Measurements from ENCODE around the gene DDAH2.
"Not testable (repeated sequence)": the region's sequence is repeated elsewhere in the genome, so short reads cannot be mapped to it uniquely, and the experiment has no call there.

The DDAH2 gene

GRCh38 chr6:31711233-31711632 is 17.9 kb downstream of the DDAH2 start:
- DNase-seq = no peak

GRCh38 chr6:31710523-31711219 is 18.4 kb downstream of the DDAH2 start:
- no peak for DNase-seq

- DNase-seq = not testable (repeated sequence)
Observed at GRCh38 chr6:31709157-31709556, 19.9 kb downstream of the DDAH2 start.

- DNase-seq = no peak
Observed at GRCh38 chr6:31708224-31708623, 20.9 kb downstream of the DDAH2 start.

GRCh38 chr6:31707701-31708100 is 21.4 kb downstream of the DDAH2 start:
- no peak for DNase-seq

GRCh38 chr6:31706599-31706998 is 22.5 kb downstream of the DDAH2 start, which contains the start of gene LY6G6F:
Gene LY6G6F (plus strand): TSS chr6:31706866. CDS start chr6:31706907, 41 bp downstream.
- DNase-seq = no peak

GRCh38 chr6:31705931-31706330 is 23.2 kb downstream of the DDAH2 start:
- DNase-seq = no peak

GRCh38 chr6:31702819-31703716 is 26.0 kb downstream of the DDAH2 start, which contains the start of gene ABHD16A:
Gene ABHD16A (minus strand): TSS chr6:31703324. CDS start chr6:31703281, 43 bp downstream.
- DNase-seq = peak; percentile 98

- DNase-seq = peak; percentile 48
Observed at GRCh38 chr6:31702405-31702818, 26.7 kb downstream of the DDAH2 start.

GRCh38 chr6:31701666-31702404 is 27.3 kb downstream of the DDAH2 start:
- no peak for DNase-seq

GRCh38 chr6:31700740-31701401 is 28.2 kb downstream of the DDAH2 start:
- no peak for DNase-seq

GRCh38 chr6:31697555-31697954 is 31.5 kb downstream of the DDAH2 start:
- DNase-seq = no peak

- no peak for DNase-seq
Observed at GRCh38 chr6:31693535-31693934, 35.6 kb downstream of the DDAH2 start.

GRCh38 chr6:31692886-31693285 is 36.2 kb downstream of the DDAH2 start:
- DNase-seq = no peak

- DNase-seq = no peak
Observed at GRCh38 chr6:31692353-31692752, 36.7 kb downstream of the DDAH2 start.

GRCh38 chr6:31691564-31692108 is 37.5 kb downstream of the DDAH2 start:
- DNase-seq = no peak

- DNase-seq = no peak
Observed at GRCh38 chr6:31691078-31691463, 38.0 kb downstream of the DDAH2 start.

- DNase-seq = no peak
Observed at GRCh38 chr6:31690231-31691077, 38.6 kb downstream of the DDAH2 start.

- no peak for DNase-seq
Observed at GRCh38 chr6:31689249-31690110, 39.6 kb downstream of the DDAH2 start.
